ENCODE results near the gene LGALS3.

DNA sequence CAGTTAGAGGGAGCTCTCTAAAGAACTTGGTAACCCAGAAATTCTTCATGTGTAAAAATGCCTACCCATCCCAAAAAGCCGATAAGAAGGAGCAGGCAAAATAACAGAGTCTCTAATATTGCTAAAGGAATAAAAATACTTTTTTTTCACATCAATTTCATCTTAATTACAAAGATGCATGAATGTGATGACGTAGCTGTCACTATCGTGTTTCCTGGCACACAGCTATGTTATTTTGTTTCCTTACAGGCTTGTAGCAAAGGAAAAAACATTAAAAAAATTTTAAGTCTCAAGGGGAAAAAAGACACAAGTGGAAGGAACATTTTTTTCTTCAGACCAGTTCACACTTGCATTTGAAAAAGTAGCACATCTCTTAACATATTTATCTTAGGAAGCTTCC lies 10.3 kb upstream of the LGALS3 start:
- no peak for TF ChIP-seq CTCF (IDR thresholded peaks at IDR 0.05)
- TF ChIP-seq EP300 (IDR thresholded peaks at IDR 0.05) = no peak
